GM21360 (cell line): ENCODE measurements around the gene KLHL6.
"Not testable (repeated sequence)": the region's sequence is repeated elsewhere in the genome, so short reads cannot be mapped to it uniquely, and the experiment has no call there.

ENCODE experiments used
- ATAC-seq: cut with Tn5 transposase; IDR thresholded peaks from one replicate; pipeline ENCODE4 v1.9.1; 2021; ENCODE audit warnings: mild to moderate bottlenecking, moderate library complexity; ENCODE audit not compliant: unreplicated experiment

Gene KLHL6

GRCh38 chr3:183555541-183556081 lies at the start of gene KLHL6:
KLHL6 (minus strand) TSS chr3:183555706; CDS start chr3:183555653, 53 bp downstream.
- peak; percentile 75 for ATAC-seq

- ATAC-seq = no peak
Measured at GRCh38 chr3:183597959-183598358, 42.5 kb upstream of the KLHL6 start.

DNA sequence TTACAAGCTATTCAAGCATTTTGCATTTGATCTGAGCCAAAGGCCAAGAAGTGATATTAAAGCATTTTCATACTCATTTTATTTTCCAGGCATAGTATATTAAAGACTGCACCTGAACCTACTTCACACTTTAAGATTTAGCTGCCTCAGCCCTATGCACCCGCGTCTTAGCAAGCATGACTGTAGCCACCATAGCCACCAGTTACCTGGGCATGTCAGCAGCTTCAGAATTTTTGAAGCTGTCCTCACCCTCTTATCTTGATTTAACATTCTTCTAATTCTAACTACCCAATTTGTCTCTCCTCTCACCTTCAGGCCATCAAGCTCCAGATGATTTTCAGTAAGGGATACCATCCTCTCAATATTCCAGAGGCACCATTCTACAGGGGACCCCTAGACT lies 39.1 kb upstream of the KLHL6 start:
- ATAC-seq = no peak

GRCh38 chr3:183592821-183593220 lies 37.3 kb upstream of the KLHL6 start:
- no peak for ATAC-seq

DNA sequence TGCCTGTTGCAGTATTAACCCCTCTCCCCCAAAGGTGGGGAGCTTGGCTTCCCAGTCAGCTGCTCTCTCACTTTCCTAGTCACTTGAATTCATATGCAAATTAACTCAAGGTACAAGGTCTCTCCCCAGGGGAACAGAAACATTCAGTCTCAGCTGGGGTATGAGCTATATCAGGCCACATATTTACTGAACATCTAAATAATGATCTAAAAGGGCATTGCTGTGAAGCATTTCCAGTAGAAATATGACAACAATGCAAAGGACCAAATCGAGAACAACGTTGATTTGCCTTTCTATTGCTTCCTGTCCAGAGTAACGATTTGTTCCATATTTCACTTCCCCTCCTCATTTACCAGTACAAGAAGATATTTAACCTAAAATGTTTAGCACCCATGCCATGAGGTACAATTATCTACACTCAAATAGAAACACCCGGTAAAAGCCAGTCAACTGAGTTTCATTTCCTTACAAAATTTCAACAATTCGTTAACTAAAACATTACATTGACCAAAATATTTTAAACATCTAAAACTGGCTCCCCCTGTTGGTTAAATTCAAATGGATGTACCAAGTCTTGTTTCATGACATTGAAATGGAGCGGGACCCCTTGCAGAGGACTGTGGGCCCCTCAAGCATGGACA lies 36.5 kb upstream of the KLHL6 start:
- ATAC-seq = peak; percentile 91

DNA sequence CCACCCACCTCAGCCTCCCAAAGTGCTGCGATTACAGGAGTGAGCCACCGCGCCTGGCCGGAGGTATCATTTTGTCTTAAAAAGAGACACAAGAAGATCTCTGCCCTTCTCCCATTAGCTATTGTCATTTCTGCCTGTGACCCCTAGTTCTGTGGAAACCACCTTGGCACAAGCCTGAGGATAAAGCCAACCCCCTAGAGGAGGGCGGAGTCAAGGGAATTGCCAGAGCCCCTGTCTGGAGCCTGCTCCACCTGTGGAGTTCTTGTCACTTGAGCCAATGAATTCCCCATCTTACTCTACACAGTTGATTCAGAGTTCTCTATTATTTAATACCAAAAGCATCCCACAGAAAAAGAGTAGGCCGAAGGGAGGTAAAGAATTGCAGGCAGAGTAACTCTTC lies 34.9 kb upstream of the KLHL6 start:
- no peak for ATAC-seq

DNA sequence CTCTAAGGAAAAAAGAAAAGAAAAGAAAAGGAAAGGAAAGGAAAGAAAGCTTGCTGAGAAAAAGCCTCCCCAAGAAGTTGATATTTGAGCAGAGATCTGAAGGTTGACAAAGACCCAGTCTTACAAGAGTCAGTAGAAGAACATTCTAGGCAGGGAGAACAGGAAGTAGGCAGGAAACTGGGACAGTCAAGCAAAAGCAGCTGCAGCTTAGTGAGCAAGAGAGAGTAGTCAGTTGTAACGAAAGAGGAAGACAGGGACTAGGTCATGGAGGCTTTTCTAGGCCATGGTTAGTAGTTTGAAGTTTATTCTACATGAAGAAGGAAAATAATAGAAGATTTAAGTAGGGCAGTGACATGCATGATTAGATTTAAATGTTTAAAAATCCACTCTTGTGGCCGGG lies 31.8 kb upstream of the KLHL6 start:
- ATAC-seq = no peak

DNA sequence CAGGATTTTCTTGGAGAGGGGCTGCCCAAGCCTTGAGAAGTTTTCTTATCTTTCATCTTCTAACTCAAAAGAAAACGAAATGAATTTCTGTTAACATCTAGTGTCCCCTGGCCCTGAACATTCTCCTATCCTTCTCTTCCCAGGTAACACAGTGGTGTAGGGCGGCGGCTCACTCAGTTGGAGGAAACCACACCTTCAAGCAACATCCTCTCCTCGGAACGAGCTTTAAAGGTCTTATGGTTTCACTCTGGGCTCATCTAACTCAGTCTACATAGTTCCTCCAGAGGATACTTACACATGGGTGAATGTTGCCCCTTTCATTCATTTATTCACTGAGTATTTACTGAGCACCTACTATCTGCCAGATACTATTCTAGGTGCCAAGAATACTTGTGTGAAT lies 31.0 kb upstream of the KLHL6 start:
- no peak for ATAC-seq

DNA sequence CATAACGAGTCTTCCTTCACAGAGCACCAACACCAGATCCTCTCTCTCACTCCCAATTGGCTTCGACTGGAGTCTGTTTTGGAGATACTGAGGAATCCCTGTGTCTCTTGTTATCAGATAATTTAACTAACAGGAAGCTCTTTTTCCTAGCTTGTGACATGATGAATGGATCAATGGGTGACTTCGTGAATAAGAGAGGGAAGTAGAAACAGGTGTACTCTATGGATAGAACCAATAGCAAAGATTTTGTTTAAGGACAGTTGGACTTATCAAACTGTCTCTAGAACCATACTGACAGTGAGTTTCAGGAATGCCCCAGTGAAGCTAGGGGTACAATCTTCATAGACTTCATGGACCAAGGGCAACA lies 29.4 kb upstream of the KLHL6 start:
- no peak for ATAC-seq

DNA sequence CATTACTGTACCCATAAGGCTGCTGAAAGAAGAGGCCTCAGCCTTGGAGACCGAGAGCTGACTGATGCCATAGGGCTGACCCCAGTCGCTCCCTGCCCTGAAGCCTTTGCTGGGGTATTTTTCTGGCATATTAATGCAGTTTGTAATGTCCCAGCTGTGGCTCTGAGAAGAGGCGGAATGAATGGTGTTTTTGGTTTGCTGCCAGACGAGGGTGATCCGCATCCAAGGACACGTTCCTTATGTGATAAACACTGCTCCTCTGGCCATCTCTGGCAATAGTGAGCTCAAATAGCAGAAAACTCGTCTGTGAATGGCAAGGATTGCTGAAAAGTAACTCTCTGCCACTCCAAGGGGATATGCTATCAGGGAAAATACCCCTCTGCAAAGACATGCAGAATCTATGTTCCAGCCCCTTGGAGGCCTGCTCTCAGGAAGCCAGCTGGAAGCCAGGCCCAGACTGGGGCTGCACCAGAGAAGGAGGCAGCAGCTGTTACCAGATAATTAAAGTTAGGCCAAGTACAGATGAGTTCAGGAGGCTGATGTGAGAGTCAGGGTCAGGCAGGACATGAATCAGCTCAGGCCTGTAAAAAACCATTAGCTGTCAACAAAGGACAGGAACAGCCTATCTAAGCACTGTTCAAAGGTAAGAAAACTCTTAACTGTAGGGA lies 28.9 kb upstream of the KLHL6 start:
- no peak for ATAC-seq

GRCh38 chr3:183583331-183584245 lies 28.1 kb upstream of the KLHL6 start:
- no peak for ATAC-seq

- ATAC-seq = no peak
Measured at GRCh38 chr3:183582161-183582560, 26.7 kb upstream of the KLHL6 start.

DNA sequence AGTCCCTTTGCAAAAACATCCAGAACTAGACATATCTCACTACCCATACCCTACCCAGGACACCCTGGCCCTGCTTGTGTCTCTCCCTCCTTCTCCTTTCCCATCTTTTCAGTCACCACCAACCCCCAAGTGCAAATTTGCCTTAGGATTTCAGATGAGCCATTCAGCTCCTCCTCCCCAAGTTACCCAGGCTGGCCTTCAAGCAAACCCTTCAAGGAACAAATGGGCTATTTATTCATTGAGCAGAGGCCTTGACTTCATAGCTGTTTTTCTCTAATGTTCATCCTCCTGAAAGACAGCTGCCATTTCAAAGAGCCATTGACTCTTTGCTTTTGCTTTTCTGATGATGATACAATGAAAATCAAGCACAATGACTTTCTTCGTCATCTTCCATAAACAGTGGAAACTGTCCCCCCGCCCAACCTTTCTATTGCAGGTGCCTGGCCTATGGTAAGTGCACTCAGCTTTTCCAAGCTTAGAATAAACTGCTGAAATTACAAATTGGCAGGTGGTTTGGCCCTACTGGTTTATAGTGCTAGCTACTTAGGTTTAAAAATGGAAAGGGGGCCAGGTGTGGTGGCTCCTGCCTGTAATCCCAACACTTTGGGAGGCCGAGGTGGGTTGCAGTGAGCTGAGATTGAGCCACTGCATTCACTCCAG lies 26.1 kb upstream of the KLHL6 start:
- ATAC-seq = no peak

GRCh38 chr3:183579967-183580900 lies 24.7 kb upstream of the KLHL6 start:
- ATAC-seq = no peak

DNA sequence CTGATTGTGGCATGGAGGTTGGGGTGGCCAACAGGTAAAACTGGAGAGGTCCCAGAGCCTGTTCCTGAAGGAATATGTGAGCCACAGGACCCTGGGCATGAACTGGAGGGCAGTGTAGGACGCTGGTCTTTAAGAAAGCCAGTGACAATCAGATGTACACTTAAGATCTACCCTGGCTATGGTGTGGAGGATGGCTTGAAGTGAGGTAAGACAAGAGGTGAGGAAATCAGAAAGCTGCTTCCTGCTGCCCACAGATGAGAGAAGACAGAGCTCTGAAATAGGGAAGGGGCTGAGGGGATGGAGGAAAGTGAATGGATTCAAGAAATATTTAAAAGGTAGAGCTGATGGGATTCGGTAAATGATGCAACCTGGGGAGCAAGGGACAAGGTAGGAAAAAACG lies 22.7 kb upstream of the KLHL6 start:
- ATAC-seq = no peak

DNA sequence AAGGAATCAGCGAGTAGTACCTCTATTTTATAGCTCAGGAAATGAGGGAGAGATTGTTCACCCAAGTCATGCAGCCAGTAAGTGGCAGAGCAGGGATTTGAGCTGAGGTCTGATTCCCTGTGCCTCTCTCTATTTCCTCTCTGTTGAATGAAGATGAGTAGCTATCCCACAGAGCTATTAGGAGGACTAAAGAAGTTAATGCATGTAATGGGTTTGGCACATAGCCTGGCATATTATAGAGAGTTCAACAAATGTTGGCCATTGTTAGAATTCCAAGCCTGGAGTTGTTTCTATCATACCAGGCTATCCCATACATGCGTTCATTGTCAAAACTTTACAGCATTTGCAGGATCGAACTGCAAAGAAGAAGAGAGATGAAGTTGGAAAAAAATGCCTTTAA lies 21.8 kb upstream of the KLHL6 start:
- ATAC-seq = no peak

- no peak for ATAC-seq
Measured at GRCh38 chr3:183576487-183577107, 21.1 kb upstream of the KLHL6 start.

- ATAC-seq = no peak
Measured at GRCh38 chr3:183572935-183573334, 17.4 kb upstream of the KLHL6 start.

- not testable (repeated sequence) for ATAC-seq
Measured at GRCh38 chr3:183570191-183570590, 14.7 kb upstream of the KLHL6 start.
